GM12801 (cell line): ENCODE results near the gene PICK1.

ENCODE experiments used
- TF ChIP-seq, protein P1 (sequence below): IDR thresholded peaks from one replicate; pipeline ENCODE4 v1.5.1; 2011; ENCODE audit warnings: control low read depth; ENCODE audit not compliant: insufficient read length; ENCODE audit errors: extremely low read depth

Gene PICK1

GRCh38 chr22:38106814-38107578, 49.8 kb downstream of the PICK1 start:
- TF ChIP-seq, protein P1, sequence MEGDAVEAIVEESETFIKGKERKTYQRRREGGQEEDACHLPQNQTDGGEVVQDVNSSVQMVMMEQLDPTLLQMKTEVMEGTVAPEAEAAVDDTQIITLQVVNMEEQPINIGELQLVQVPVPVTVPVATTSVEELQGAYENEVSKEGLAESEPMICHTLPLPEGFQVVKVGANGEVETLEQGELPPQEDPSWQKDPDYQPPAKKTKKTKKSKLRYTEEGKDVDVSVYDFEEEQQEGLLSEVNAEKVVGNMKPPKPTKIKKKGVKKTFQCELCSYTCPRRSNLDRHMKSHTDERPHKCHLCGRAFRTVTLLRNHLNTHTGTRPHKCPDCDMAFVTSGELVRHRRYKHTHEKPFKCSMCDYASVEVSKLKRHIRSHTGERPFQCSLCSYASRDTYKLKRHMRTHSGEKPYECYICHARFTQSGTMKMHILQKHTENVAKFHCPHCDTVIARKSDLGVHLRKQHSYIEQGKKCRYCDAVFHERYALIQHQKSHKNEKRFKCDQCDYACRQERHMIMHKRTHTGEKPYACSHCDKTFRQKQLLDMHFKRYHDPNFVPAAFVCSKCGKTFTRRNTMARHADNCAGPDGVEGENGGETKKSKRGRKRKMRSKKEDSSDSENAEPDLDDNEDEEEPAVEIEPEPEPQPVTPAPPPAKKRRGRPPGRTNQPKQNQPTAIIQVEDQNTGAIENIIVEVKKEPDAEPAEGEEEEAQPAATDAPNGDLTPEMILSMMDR = no peak

GRCh38 chr22:38107692-38108515, 50.7 kb downstream of the PICK1 start:
- TF ChIP-seq, protein P1 = no peak

- TF ChIP-seq, protein P1 = no peak
These were observed 51.5 kb downstream of the PICK1 start for GRCh38 chr22:38108561-38109319.

- TF ChIP-seq, protein P1 = no peak
These were observed 52.3 kb downstream of the PICK1 start for GRCh38 chr22:38109371-38110001.

- TF ChIP-seq, protein P1 = no peak
These were observed 53.0 kb downstream of the PICK1 start, which contains the start of gene BAIAP2L2 for GRCh38 chr22:38110008-38110862. BAIAP2L2 (minus strand) TSS chr22:38110684; CDS start chr22:38110525, 159 bp downstream.

DNA sequence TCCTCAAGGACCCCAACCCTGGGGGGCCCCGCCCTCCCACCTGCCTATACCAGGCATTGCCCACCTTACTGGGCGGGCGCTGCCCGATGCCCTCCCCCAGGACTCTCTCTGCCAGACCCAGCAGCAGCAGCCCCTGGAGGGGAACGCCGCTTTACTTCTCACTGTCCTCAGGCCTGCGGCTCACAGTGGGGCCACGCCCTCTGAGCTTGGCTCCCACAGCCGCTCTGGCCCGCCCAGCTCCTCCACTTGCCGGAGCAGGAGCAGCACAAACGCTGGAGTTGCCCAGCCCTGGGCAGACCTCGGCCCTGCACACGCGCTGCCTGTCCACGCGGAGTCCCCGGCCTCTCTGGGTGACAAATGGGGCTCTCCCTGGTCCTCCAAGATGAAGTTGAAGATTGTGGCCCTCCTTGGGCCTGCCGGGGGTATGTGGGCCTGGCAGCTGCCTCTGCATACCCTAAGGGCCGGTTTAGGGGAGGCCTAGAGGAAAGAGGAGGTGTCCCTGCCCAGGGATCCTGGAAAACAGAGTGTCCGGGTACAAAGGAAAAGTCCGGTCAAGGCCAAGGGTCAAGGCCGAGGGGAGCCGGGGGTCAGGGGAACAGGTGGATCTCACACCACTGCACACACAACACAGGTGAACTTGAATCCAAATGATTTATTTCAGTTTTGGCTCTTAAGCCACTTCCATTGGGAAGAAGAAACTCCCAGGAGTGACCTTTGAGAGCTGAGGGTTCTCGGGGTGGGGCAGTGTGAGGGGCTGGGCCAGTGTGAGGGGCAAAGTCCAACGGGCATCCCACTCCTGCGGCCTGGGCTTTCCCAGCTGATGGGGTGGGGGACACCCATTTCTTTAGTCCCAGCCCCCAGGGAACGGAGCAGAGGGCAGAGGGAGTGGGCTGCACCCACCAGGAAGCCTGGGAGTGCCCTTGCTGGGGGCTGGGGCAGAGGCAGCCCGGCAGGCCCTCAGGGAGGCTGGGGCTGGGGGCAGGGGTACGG, 54.0 kb downstream of the PICK1 start:
- TF ChIP-seq, protein P1 = no peak
